Activated CD8-positive, alpha-beta memory T cell treated with anti-CD3 and anti-CD28 coated beads, Interleukin-2, amount 50 U/mL, for 24 hours (primary cell): Measurements from ENCODE around the gene IGF2R.
"Not testable (repeated sequence)": the region's sequence is repeated elsewhere in the genome, so short reads cannot be mapped to it uniquely, and the experiment has no call there.

Experiments used
- DNase-seq: peaks from one replicate; pipeline ENCODE4 v3.0.0-alpha.2; 2020; ENCODE audit errors: extremely low read depth

IGF2R gene

DNA sequence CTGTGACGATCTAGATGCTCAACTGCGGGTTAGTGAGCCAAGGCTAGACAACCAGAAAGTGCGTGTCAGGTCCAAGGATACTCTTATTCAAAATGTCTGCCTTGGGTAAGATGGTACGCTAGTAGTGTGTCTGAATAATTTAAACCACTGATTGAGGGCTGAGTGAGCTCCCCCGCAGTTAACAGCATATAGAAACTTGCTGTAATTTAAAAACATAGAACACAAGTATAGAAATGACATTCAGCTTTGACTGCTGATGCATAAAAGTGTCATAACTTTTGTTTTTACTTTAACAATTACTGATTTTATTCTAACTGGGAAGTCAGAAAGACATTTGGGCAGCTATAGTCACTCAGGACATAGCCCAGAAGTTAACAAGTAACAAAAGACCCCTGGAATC, 107.1 kb downstream of the IGF2R start:
- DNase-seq: no peak

DNA sequence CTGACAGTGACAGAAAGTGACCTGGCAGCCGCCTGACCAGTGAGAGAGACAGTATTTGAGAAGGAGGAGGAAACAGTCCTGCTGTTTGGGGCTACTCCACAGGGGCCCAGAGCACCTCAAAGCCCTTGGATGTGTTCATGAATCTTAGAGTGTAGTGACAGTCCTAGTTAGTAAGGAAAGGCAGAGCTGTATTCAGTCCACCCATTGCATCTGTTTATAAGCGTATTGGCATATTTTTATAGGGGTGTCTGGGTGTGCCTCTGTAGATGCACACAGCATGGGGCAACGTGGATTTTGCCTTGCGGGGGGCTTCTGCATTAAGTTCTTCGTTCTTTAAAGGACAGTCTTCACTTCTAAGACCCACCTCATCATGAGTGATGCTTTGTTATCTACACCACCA, 108.1 kb downstream of the IGF2R start:
- no peak for DNase-seq

DNA sequence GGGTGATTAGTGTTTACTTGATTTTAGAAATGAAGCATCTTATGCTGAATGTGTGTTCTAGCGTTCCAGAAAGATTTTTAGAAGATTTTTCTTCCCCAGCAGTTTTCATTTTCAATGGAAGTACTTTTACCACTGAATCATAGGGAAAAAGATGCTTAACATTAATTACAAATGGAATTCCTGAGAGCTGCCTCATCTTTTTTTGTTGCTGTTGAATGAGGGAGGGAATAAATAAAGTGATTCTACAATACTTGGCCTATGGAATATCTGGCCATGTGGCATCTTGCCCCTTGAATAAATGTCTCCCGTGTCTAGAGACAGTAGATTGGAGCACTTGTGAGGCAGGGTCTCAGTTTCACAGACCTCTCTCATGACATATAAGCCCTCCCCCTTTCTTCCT, 108.6 kb downstream of the IGF2R start:
- DNase-seq: no peak

DNA sequence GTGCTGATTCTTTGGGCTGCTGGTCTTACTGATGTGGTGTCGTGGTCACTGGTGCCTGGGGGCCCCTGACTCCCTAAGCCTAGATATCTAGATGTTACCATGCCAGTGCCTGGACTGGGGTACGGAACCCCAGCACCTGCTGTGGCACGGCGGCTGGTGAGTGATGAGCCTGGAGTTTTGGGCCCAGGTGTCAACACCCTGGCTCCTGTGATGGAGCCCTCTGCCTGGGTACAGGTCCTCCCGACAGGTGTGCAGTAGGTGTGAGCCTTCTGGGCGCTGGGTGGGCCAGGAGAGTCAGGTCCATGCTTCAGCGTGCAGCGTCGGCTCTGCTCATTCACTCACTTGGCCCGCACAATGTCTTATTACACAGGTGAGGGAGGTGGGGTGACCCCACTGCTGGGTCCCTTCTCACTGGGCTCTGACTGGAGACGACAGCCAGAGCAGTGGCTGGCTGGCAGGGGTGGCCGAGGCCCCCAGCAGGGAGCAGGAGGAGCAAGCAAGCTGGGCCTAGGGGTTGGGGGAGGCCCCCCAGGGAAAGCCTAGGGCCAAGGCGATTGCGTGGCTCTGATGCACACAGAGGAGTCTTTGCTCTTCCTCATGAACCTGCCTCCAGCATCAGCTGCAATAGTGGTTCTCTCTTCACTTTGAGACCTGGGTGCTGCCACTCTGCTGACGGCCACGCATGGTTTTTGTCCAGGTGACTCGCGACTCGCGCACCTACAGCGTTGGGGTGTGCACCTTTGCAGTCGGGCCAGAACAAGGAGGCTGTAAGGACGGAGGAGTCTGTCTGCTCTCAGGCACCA, 110.2 kb downstream of the IGF2R start:
- DNase-seq: no peak

DNA sequence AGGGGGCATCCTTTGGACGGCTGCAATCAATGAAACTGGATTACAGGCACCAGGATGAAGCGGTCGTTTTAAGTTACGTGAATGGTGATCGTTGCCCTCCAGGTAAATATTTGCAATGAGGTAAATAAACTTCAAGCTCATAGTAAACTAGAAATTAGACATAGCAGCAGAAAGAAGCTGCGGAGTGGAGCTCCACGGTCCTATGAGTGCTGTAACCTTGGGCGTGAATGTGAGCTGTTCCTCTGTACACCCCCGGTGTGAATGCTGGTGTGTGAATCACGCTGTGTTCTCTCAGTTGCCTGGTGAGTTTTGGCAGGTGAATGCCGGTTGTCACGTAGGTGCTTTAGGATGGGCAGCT, 110.8 kb downstream of the IGF2R start:
- no peak for DNase-seq

DNA sequence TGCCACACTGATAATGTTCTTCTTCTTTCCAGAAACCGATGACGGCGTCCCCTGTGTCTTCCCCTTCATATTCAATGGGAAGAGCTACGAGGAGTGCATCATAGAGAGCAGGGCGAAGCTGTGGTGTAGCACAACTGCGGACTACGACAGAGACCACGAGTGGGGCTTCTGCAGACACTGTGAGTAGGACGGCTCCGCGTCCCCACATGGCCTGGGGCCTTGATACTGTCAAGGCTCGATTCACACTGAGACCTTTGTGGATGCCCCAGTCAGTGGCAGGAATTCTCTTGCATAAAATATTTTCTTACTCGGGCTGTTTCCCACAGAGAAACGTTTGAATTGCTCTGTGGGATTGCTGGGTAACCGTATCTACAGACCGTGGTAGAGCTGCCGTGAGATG, 111.2 kb downstream of the IGF2R start:
- no peak for DNase-seq

DNA sequence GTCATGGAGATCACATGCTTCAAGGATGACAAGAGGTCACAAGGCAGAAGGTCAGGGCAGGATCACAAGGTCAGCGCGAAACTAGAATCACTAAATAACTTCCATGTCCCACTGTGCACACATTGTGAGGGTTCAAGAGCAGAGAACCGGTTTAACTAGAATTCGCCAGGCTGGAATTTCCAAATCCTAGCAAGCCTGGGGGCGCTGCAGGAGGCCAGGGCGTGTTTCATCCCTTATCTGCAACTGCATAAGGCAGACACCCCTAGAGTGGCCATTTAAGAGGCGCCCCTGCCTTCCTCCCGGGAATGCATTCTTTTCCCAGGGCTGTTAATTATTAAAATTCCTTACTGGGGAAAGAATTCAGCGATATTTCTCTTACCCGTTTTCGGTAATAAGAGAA, 112.5 kb downstream of the IGF2R start:
- no peak for DNase-seq

DNA sequence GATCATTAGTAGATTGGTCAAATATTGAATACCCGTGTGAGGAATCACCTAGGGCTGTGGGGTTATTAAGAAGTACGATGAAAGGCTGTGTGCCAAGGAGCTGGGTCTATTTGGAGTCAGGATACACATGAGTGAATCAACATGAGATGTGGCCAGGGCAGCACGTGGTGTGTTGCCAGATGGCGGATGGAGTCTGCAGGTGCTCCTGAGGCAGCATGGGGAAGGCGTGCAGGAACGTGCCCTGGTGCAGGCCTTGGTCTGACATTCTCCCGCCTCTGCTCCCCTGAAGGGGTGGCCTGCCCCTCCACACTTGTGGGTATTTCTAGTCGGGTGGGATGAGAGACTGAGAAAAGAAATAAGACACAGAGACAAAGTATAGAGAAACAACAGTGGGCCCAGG, 113.7 kb downstream of the IGF2R start:
- no peak for DNase-seq

DNA sequence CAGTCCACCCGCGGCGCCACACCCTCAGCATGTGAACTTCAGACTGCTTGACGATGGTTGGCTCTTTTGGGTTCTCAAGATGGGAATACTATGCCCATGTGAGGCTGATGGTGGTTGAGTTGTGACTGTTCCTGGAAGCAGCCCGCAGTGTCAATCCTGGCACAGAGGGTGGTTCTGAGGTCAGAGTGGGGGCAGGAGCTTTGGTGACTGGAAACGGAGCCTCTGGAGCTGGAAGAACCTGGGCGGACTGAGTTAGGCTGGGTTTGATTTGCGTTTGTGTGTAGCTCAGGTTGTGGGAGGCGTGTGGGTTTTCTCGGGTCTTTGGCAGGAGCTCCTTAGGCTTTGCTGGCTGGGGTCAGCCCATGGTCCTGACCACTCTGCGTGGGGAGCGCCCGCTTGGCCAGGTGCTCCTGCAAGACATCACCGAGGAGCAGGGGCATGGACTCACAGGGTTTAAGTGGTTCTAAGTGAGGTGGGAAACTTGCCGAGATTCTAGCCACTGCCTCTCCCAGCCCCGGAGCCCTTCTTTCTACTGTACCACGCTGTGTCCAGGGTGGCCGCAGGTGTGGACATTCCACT, 115.4 kb downstream of the IGF2R start:
- DNase-seq: no peak

DNA sequence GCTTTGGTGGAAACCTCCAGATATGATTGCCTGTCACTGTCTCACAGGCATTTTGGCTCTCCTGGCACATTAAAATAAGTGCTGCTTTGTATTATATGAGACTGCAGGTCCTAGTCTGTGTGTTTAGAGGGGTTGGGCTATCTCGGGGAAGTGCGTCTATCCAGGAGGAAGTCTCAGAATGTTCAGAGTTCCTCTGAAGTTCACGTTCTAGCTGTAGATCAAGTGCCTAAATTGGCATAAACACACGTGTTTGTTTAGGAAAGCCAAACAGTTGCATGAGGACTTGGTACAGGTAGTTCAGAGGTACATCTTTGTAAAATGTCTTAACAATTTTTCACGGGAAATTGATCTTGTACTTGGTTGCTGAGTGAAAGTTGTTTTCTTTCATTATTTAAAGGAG, 116.3 kb downstream of the IGF2R start:
- no peak for DNase-seq

DNA sequence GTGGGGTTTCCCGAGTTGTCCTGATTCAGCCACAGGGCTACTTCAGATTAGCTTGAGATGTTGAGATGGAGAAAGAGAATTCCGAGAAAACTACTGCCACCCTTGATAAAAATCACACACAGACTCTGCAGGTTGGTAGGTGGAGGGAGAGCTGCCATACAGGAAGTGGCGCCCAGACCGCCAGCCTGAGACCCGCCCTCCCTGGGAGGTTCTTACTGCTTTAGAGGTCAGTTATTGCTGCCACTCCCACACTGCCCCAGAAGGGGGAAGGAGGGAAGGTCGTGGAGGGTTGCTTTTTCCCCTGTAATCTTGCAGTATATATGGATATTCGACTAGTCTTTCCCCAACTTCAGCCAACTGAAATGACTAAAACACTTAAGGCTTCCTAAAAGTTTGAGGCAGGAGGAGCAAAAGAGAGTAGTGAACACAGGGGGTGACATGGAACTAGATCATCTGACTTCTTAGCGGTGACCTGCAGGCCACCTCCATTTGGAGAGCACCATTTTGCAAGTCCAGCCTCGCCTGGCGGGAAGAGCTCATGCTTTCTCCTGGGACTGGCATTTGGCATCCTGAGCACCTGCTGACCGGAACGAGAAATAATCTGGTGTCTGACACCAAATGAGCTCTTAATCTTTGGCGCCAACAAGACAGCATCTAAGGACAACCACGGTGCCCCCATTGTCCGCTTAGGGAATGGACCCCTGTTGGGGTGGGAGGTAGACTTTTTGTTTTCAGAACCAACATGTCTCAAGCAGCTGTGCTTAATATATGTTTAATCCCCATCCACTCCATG, 117.0 kb downstream of the IGF2R start:
- DNase-seq: no peak

DNA sequence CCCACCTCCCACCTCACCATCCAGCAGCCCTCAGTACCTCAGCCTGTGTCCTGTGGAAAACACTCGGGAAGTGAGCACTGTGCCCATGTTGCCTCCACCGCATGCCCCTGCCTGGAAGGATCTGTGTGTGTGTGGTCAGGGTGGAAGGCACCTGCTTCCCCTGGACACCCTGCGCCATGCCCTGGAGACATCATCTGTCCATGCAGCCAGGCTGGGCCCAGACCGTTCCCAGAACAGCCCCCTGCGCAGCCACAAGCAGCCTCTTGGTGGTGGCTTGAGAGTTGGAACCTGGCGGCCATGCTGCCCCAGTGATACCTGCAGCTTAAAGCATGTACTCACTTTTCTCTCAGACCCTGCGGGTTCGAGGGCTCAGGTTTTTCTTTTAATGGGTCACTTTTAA, 117.9 kb downstream of the IGF2R start:
- DNase-seq: no peak

DNA sequence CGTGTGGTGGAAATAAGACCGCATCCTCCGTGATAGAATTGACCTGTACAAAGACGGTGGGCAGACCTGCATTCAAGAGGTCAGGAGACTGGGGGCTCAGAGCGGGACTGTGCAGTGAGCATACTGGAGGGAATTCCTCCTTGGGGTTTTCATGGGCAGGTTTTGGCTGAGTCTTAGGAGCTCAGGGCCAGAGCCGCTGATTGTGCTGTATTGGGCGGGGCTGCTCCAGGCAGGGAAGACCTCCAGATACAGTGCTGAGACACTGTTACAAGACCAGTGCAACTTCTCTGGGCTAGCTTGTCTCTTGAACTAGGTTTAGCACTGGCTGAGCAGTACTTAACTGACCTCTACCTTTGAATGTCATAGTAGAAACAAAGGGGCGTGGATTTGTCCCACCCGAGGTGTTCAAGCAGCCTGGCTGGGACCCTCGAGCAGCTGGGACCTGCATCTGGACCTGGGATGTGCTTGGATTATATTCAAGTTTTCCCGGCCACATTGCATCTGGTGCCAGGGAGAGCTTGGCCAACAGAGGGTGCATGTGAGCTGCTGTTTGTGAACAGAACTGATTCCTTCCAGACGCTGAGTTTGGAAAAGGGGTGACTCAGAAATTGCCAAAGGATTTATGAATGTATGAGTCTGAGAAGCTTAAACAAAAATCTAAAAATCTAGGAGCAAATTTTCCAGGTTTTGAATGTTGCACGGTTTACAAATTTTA, 119.3 kb downstream of the IGF2R start:
- no peak for DNase-seq

DNA sequence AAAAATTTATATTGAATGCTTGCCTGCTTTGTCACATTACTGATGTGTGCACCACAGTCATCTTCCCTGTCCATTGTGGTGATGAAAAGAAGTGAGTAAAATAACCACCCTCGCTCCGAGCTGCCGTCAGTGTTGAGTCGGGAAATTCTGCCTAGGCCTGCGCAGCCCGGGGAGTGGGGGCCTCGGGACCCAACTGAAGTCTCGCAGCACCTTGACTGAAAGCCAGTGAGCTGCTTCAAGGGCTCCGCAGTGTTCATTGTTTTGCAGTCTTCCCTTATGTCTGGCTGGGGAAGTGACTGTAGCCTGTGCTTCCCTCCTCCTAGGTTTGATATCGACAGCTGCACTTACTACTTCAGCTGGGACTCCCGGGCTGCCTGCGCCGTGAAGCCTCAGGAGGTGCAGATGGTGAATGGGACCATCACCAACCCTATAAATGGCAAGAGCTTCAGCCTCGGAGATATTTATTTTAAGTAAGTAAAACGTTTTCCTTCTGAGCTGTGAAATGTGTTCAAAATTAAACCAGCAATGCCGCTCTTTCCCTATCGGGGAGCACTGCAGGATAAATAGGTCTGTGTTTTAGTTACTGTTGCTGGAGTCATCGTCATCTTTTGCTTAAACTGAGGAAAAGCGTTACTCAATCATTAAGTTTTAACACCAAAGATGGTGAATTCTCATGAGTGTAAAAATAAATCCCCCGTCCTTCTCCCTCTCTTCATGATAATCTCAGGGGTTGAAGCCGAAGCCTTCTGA, 120.1 kb downstream of the IGF2R start:
- DNase-seq: no peak

DNA sequence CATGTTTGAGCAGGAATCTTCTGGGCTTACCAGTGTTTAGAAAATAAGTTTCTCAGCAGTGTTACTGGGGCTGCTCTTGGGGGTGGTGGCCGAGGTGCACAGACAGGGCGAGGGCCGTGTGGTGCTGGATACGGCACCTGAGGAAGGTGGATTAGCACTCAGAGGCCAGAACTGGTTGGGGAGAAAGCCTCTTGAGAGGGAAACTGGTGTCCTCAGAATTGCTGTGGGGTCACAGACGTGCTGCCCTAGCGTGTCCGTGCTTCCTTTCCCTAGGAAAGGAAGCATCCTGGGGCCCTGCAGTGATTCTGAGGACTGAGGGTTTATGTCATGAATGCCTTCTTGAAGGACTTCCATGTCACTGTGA, 120.6 kb downstream of the IGF2R start:
- no peak for DNase-seq

DNA sequence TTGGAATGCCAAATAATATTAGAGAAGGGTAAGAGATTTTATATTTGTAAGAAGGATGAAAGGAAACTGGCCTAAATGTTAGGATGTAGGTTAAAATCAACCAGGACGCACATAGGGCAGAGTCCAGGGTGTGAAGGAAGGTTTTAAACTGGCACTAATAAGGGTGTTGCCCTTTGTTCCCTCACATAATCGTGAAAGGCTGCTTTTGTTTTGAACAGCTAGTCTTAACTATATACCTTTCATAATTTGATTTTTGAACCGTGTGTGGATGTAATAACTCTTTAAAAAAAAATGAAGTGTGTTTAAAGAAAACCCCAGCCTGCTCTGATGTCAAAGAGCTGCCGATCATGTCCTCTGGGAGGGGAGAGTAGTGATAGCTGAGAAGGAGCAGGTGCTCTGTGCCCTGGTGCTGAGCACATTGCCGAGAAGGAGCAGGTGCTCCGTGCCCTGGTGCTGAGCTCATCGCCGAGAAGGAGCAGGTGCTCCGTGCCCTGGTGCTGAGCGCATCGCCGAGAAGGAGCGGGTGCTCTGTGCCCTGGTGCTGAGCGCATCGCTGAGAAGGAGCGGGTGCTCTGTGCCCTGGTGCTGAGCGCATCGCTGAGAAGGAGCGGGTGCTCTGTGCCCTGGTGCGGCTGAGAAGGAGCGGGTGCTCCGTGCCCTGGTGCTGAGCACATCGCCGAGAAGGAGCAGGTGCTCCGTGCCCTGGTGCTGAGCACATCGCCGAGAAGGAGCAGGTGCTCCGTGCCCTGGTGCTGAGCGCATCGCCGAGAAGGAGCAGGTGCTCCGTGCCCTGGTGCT, 121.8 kb downstream of the IGF2R start:
- DNase-seq: not testable (repeated sequence)

DNA sequence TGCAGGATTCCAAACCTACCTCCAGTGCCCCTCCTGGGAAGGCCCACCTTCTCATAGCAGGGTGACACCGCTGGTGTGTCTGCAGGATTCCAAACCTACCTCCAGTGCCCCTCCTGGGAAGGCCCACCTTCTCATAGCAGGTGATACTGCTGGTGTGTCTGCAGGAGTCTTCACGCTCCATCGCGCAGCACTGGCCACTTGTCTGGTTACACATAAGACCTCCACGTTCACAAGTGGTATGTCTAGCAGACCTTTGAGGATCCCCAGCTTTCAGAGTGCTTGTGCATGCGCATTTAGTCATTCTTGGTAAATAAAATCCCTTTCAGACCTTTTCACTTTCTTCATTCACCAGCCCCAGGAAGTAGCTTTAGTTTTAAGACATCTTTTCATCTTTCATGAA, 123.3 kb downstream of the IGF2R start:
- DNase-seq: not testable (repeated sequence)

DNA sequence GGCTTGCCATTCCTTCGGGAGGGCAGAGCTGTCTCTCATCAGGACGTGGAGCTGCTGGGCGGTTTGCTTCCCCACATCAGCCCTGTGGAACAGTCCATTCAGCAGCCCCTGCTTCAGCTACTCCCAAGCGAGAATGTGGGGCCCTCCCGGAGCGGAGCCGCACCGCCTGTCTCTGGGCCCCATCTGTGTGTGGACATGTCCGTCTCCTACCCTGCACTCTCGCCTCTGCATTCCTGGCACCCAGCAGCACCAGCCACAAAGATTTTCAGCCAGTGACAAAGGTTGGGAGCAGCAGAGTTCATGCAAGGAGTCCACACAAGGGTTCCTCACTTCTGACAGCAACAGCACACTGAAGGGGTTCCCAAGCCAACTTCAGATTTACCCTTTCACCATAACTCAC, 123.7 kb downstream of the IGF2R start:
- no peak for DNase-seq

DNA sequence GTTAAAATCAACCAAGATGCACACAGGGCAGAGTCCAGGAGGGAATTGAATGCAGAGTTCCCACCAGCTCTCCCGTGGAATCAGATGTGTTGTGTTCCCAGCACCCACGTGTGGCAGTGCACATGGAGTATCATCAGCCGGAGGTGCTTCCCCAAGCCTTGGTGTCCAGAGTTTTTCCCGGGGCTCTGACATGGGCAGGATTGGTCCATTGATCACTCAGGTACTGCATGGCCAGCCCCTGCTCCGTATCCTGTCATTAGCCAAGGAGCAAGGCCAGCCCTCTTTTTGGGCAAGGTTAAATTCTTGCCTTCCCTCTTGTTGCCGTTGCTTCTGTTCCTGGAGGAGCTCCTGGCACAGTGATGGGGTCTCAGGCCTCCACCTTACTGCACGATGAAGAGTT, 124.2 kb downstream of the IGF2R start:
- DNase-seq: no peak

DNA sequence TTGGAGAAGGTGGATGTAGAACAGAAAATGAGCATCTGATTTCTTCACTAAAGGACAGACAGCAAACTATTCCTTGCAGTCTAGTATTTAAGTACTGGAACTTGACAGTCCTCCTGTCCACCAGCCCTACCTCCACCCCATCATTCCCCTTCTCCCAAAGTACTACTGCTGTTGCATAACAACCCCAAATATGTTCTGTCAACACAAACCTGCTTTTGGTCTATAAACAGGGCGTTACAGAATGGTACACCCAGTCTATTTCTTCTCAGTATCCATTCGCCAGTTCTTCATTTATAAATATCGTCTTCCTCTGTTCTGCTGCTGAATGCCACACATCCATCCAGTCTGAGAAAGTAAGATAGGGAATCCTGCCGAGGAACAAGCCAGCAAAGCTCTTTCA, 125.1 kb downstream of the IGF2R start:
- DNase-seq: no peak
